K562 (cell line): ENCODE measurements around the gene RNF168. TPM values are rescaled to one million over a fixed set of nuclear protein-coding genes. Genes with fewer than 3 reads are reported as not detected.

Source experiments
- CEBPZ ChIP-seq: fragments of 150-350 bp; IDR thresholded peaks from 2 replicates; pipeline ENCODE4 v1.6.1; 2014; ENCODE audit warnings: low read depth, mild to moderate bottlenecking, low read length, borderline replicate concordance
- E2F6 ChIP-seq, 2 experiments: IDR thresholded peaks; 2 replicates each; pipeline ENCODE4 v1.6.1; 2011; ENCODE audit warnings: borderline replicate concordance in 1 of 2, control low read depth in 1 of 2, low read depth in 1 of 2, low read length in 1 of 2, mild to moderate bottlenecking in 1 of 2, mixed read lengths in 1 of 2, moderate library complexity in 1 of 2; ENCODE audit not compliant: insufficient read depth in 1 of 2, insufficient read length in 1 of 2, poor library complexity in 1 of 2, severe bottlenecking in 1 of 2; ENCODE audit errors: extremely low read depth in 1 of 2
- GABPB1 ChIP-seq: sonication (generic); formaldehyde crosslinking; IDR thresholded peaks from 2 replicates; pipeline ENCODE4 v1.8.0; 2022; ENCODE audit warnings: mild to moderate bottlenecking, missing genetic modification reagents
- RBBP5 ChIP-seq: fragments of 200-600 bp; sonication (generic); IDR thresholded peaks from 2 replicates; pipeline ENCODE4 v1.6.1; 2012; ENCODE audit warnings: borderline replicate concordance, mild to moderate bottlenecking, low read length, control low read depth, inconsistent platforms; ENCODE audit not compliant: insufficient read depth, poor library complexity, severe bottlenecking
- ZNF174 ChIP-seq: fragments of 250-450 bp; sonication (Bioruptor Pico); IDR thresholded peaks from 2 replicates; pipeline ENCODE4 v1.4.0; 2020; ENCODE audit warnings: mild to moderate bottlenecking
- ZNF398 ChIP-seq: fragments of 250-450 bp; sonication (Bioruptor Pico); IDR thresholded peaks from 2 replicates; pipeline ENCODE4 v1.8.0; 2021; ENCODE audit warnings: moderate library complexity, mild to moderate bottlenecking, inconsistent platforms
- polyA plus RNA-seq, 8 experiments: library from polyadenylated mRNA; depleted of rRNA in 4 of 8; stranded (reverse) in 5 of 8; unstranded in 3 of 8; fragments of >200 nt; fragmentation: Nextera tagmentation in 2 of 8; fragmentation: Illumina TruSeq in 1 of 8; extraction: Ambion mirVana in 2 of 8; extraction: Trizol in 1 of 8; gene quantifications; 2 replicates each; pipeline versions ENCODE4 v1.2.1 to v1.2.3, GENCODE V29; 2011 to 2014; ENCODE audit warnings: inconsistent platforms in 1 of 8, missing spikeins in 1 of 8
- total RNA-seq, 7 experiments: library from RNA; depleted of rRNA in 6 of 7; stranded (reverse); fragments of >200 nt in 6 of 7; fragmentation: Illumina TruSeq in 2 of 7; extraction: Trizol in 2 of 7; gene quantifications; 2 replicates each; pipeline versions ENCODE4 v1.2.1 to v1.2.3, GENCODE V29; 2011 to 2021; ENCODE audit warnings: low replicate concordance in 1 of 7
- TF ChIP-seq, protein P1 (sequence below), 2 experiments: fragments of 450-650 bp in 1 of 2; sonication (generic) in 1 of 2; formaldehyde crosslinking in 1 of 2; IDR thresholded peaks; 2 replicates each; pipeline versions ENCODE4 v1.7.1 to v1.9.0; 2016 to 2022; ENCODE audit warnings: inconsistent platforms in 1 of 2, mild to moderate bottlenecking in 1 of 2, missing genetic modification reagents in 1 of 2

The RNF168 gene
- total and polyA plus RNA-seq, 9 of the 15 experiments (the other 6 are each of a cell fraction or from before 2014, with no cell fraction given) = 6.0 to 32.1 (median 16.6) TPM

- TF ChIP-seq CEBPZ = no peak
- TF ChIP-seq RBBP5 = peak; percentile 88
- TF ChIP-seq E2F6 (IDR thresholded peaks at IDR 0.05; ENCODE audit: borderline replicate concordance in 1 of 2, extremely low read depth in 1 of 2, insufficient read depth in 1 of 2, insufficient read length in 1 of 2, low read depth in 1 of 2, low read length in 1 of 2, poor library complexity in 1 of 2, severe bottlenecking in 1 of 2) = peak in 1 of 2 experiments; percentile 58
- TF ChIP-seq, protein P1, sequence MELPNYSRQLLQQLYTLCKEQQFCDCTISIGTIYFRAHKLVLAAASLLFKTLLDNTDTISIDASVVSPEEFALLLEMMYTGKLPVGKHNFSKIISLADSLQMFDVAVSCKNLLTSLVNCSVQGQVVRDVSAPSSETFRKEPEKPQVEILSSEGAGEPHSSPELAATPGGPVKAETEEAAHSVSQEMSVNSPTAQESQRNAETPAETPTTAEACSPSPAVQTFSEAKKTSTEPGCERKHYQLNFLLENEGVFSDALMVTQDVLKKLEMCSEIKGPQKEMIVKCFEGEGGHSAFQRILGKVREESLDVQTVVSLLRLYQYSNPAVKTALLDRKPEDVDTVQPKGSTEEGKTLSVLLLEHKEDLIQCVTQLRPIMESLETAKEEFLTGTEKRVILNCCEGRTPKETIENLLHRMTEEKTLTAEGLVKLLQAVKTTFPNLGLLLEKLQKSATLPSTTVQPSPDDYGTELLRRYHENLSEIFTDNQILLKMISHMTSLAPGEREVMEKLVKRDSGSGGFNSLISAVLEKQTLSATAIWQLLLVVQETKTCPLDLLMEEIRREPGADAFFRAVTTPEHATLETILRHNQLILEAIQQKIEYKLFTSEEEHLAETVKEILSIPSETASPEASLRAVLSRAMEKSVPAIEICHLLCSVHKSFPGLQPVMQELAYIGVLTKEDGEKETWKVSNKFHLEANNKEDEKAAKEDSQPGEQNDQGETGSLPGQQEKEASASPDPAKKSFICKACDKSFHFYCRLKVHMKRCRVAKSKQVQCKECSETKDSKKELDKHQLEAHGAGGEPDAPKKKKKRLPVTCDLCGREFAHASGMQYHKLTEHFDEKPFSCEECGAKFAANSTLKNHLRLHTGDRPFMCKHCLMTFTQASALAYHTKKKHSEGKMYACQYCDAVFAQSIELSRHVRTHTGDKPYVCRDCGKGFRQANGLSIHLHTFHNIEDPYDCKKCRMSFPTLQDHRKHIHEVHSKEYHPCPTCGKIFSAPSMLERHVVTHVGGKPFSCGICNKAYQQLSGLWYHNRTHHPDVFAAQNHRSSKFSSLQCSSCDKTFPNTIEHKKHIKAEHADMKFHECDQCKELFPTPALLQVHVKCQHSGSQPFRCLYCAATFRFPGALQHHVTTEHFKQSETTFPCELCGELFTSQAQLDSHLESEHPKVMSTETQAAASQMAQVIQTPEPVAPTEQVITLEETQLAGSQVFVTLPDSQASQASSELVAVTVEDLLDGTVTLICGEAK (IDR thresholded peaks at IDR 0.05) = peak; percentile 74
- TF ChIP-seq, protein P1 (CRISPR knock-in tag; IDR thresholded peaks at IDR 0.05) = 0 out of 2 replicates have a peak, but pooled peaks have one; percentile 54
- TF ChIP-seq ZNF174 (CRISPR knock-in tag) = no peak
- no peak for TF ChIP-seq ZNF398 (CRISPR knock-in tag)
- TF ChIP-seq GABPB1 = peak; percentile 75; the same call in 1 of the 2 replicates
These were observed 71.3 kb downstream of the RNF168 start, which contains the start of gene UBXN7 (continued) for GRCh38 chr3:196432137-196432879.
